ENCODE measurements around the gene RRAGC.
"Not testable (repeated sequence)": the region's sequence is repeated elsewhere in the genome, so short reads cannot be mapped to it uniquely, and the experiment has no call there.

Gene RRAGC

GRCh38 chr1:38814444-38814983 lies 45.1 kb downstream of the RRAGC start:
- Histone ChIP-seq H3K9ac (ENCODE audit: low read depth, low read length, poor library complexity, severe bottlenecking) (no peak overlapping the region), H3K27me3 (ENCODE audit: insufficient read depth, low read length, poor library complexity, severe bottlenecking) (no peaks in the 10 kb centered on the region), H4K20me1 (ENCODE audit: insufficient read depth, low read length, poor library complexity, severe bottlenecking) (no peaks in the 10 kb centered on the region), H2AFZ (ENCODE audit: low read length) (no peak overlapping the region), H3K4me1 (ENCODE audit: insufficient read depth, low read length, poor library complexity, severe bottlenecking) (no peaks in the 10 kb centered on the region), H3F3A (ENCODE audit: low read depth) (no peaks in the 10 kb centered on the region), H3K4me3 (ENCODE audit: low read length, poor library complexity, severe bottlenecking) (no peak overlapping the region), H3K79me2 (ENCODE audit: insufficient read depth, low read length) (no peaks in the 10 kb centered on the region), H3K36me3 (ENCODE audit: insufficient read depth, low read length) (no peaks in the 10 kb centered on the region), H3K9me2 (replicated peaks; ENCODE audit: low read depth, low read length) (no peaks in the 10 kb centered on the region), H3K9me3 (ENCODE audit: insufficient read depth, low read depth, low read length) (no peaks in the 10 kb centered on the region), H3K4me2 (ENCODE audit: low read depth, low read length, poor library complexity, severe bottlenecking) (no peak overlapping the region)
- TF ChIP-seq EZH2phosphoT487 (IDR thresholded peaks at IDR 0.05; ENCODE audit: borderline replicate concordance) (no peak), CTCF (conservative IDR thresholded peaks at IDR 0.05; ENCODE audit: low read length) (no peak)

GRCh38 chr1:38812981-38813380 lies 46.6 kb downstream of the RRAGC start:
- no peaks in the 10 kb centered on the region for H3K9me2 ChIP-seq (replicated peaks; ENCODE audit: low read depth, low read length)
- H3K79me2 ChIP-seq (ENCODE audit: insufficient read depth, low read length), result no peaks in the 10 kb centered on the region
- no peaks in the 10 kb centered on the region for H3K4me1 ChIP-seq (ENCODE audit: insufficient read depth, low read length, poor library complexity, severe bottlenecking)
- no peak overlapping the region for H3K4me2 ChIP-seq (ENCODE audit: low read depth, low read length, poor library complexity, severe bottlenecking)
- no peaks in the 10 kb centered on the region for H3K36me3 ChIP-seq (ENCODE audit: insufficient read depth, low read length)
- H4K20me1 ChIP-seq (ENCODE audit: insufficient read depth, low read length, poor library complexity, severe bottlenecking), result no peaks in the 10 kb centered on the region
- H3K4me3 ChIP-seq (ENCODE audit: low read length, poor library complexity, severe bottlenecking), result no peak overlapping the region
- no peaks in the 10 kb centered on the region for H3K27me3 ChIP-seq (ENCODE audit: insufficient read depth, low read length, poor library complexity, severe bottlenecking)
- no peaks in the 10 kb centered on the region for H3F3A ChIP-seq (ENCODE audit: low read depth)
- no peak for TF ChIP-seq CTCF (conservative IDR thresholded peaks at IDR 0.05; ENCODE audit: low read length)
- TF ChIP-seq EZH2phosphoT487 (IDR thresholded peaks at IDR 0.05; ENCODE audit: borderline replicate concordance), result no peak
- no peaks in the 10 kb centered on the region for H3K9me3 ChIP-seq (ENCODE audit: insufficient read depth, low read depth, low read length)
- no peak overlapping the region for H3K9ac ChIP-seq (ENCODE audit: low read depth, low read length, poor library complexity, severe bottlenecking)
- H2AFZ ChIP-seq (ENCODE audit: low read length), result no peak overlapping the region

- not testable (repeated sequence) for H3K9ac ChIP-seq (ENCODE audit: low read depth, low read length, poor library complexity, severe bottlenecking); H3K9me3 ChIP-seq (ENCODE audit: insufficient read depth, low read depth, low read length); H3K79me2 ChIP-seq (ENCODE audit: insufficient read depth, low read length); H4K20me1 ChIP-seq (ENCODE audit: insufficient read depth, low read length, poor library complexity, severe bottlenecking); H2AFZ ChIP-seq (ENCODE audit: low read length); H3K4me3 ChIP-seq (ENCODE audit: low read length, poor library complexity, severe bottlenecking); H3K9me2 ChIP-seq (replicated peaks; ENCODE audit: low read depth, low read length); H3K4me1 ChIP-seq (ENCODE audit: insufficient read depth, low read length, poor library complexity, severe bottlenecking); H3K27me3 ChIP-seq (ENCODE audit: insufficient read depth, low read length, poor library complexity, severe bottlenecking); H3F3A ChIP-seq (ENCODE audit: low read depth); H3K36me3 ChIP-seq (ENCODE audit: insufficient read depth, low read length); H3K4me2 ChIP-seq (ENCODE audit: low read depth, low read length, poor library complexity, severe bottlenecking)
Observed at GRCh38 chr1:38811466-38811865, 48.1 kb downstream of the RRAGC start.

GRCh38 chr1:38806090-38806489 lies 53.5 kb downstream of the RRAGC start:
- Histone ChIP-seq H3K9me2 (replicated peaks; ENCODE audit: low read depth, low read length) (no peaks in the 10 kb centered on the region), H3K4me1 (ENCODE audit: insufficient read depth, low read length, poor library complexity, severe bottlenecking) (no peaks in the 10 kb centered on the region), H3F3A (ENCODE audit: low read depth) (no peaks in the 10 kb centered on the region), H3K9me3 (ENCODE audit: insufficient read depth, low read depth, low read length) (no peaks in the 10 kb centered on the region), H3K79me2 (ENCODE audit: insufficient read depth, low read length) (no peaks in the 10 kb centered on the region), H4K20me1 (ENCODE audit: insufficient read depth, low read length, poor library complexity, severe bottlenecking) (no peaks in the 10 kb centered on the region), H3K9ac (ENCODE audit: low read depth, low read length, poor library complexity, severe bottlenecking) (no peak overlapping the region), H3K4me3 (ENCODE audit: low read length, poor library complexity, severe bottlenecking) (no peak overlapping the region), H3K4me2 (ENCODE audit: low read depth, low read length, poor library complexity, severe bottlenecking) (no peak overlapping the region), H3K27me3 (ENCODE audit: insufficient read depth, low read length, poor library complexity, severe bottlenecking) (no peaks in the 10 kb centered on the region), H3K36me3 (ENCODE audit: insufficient read depth, low read length) (no peaks in the 10 kb centered on the region), H2AFZ (ENCODE audit: low read length) (no peak overlapping the region)
- no peak for TF ChIP-seq CTCF (conservative IDR thresholded peaks at IDR 0.05; ENCODE audit: low read length)
- no peak for TF ChIP-seq EZH2phosphoT487 (IDR thresholded peaks at IDR 0.05; ENCODE audit: borderline replicate concordance)

All from Loucy (cell line).